HepG2 (cell line): ENCODE data around the gene U2AF1L4. TPM values are rescaled to one million over a fixed set of nuclear protein-coding genes. Genes with fewer than 3 reads are reported as not detected.

Experiments used
- ATM ChIP-seq: fragments of 450-650 bp; IDR thresholded peaks from 2 replicates; pipeline ENCODE4 v1.7.1; 2017; ENCODE audit warnings: mild to moderate bottlenecking, borderline replicate concordance
- CENPBD1 ChIP-seq: sonication (generic); formaldehyde crosslinking; IDR thresholded peaks from 2 replicates; pipeline ENCODE4 v1.8.0; 2022; ENCODE audit warnings: missing genetic modification reagents, low read depth, mild to moderate bottlenecking, borderline replicate concordance
- KDM3A ChIP-seq: IDR thresholded peaks from 2 replicates; pipeline ENCODE4 v1.6.1; 2018; ENCODE audit warnings: low read depth, missing compliant biosample characterization
- NFYC ChIP-seq: IDR thresholded peaks from 2 replicates; pipeline ENCODE4 v1.6.1; 2016; ENCODE audit warnings: missing genetic modification reagents, missing compliant biosample characterization
- RXRB ChIP-seq: IDR thresholded peaks from 2 replicates; pipeline ENCODE4 v1.6.1; 2016; ENCODE audit warnings: borderline replicate concordance, missing genetic modification reagents, missing compliant biosample characterization
- SAFB2 ChIP-seq: sonication (generic); formaldehyde crosslinking; IDR thresholded peaks from 2 replicates; pipeline ENCODE4 v1.5.1; 2020; ENCODE audit warnings: missing genetic modification reagents, low read depth, mild to moderate bottlenecking, borderline replicate concordance
- TAF1 ChIP-seq: sonication (generic); formaldehyde crosslinking; IDR thresholded peaks from 2 replicates; pipeline ENCODE4 v1.4.0; 2020; ENCODE audit warnings: missing genetic modification reagents
- TFDP2 ChIP-seq: sonication (generic); formaldehyde crosslinking; IDR thresholded peaks from 2 replicates; pipeline ENCODE4 v1.4.0; 2020; ENCODE audit warnings: missing genetic modification reagents
- THAP9 ChIP-seq: sonication (generic); formaldehyde crosslinking; IDR thresholded peaks from 2 replicates; pipeline ENCODE4; 2020; ENCODE audit warnings: missing genetic modification reagents, mild to moderate bottlenecking, borderline replicate concordance
- WIZ ChIP-seq: sonication (generic); formaldehyde crosslinking; IDR thresholded peaks from 2 replicates; pipeline ENCODE4 v1.5.1; 2020; ENCODE audit warnings: mild to moderate bottlenecking, missing genetic modification reagents
- XRCC5 ChIP-seq: fragments of 200-400 bp; formaldehyde crosslinking; optimal IDR thresholded peaks from 2 replicates; pipeline ENCODE3; 2017; ENCODE audit warnings: mild to moderate bottlenecking, low read length
- ZNF205 ChIP-seq: IDR thresholded peaks from 2 replicates; pipeline ENCODE4 v1.6.1; 2018; ENCODE audit warnings: missing biosample characterization, missing genetic modification reagents
- ZNF605 ChIP-seq: sonication (generic); formaldehyde crosslinking; IDR thresholded peaks from 2 replicates; pipeline ENCODE4 v1.8.0; 2022; ENCODE audit warnings: mild to moderate bottlenecking, missing genetic modification reagents
- ZNF839 ChIP-seq: sonication (generic); formaldehyde crosslinking; IDR thresholded peaks from 2 replicates; pipeline ENCODE4 v1.4.0; 2020; ENCODE audit warnings: missing genetic modification reagents, mild to moderate bottlenecking, borderline replicate concordance
- ZNF891 ChIP-seq: sonication (generic); formaldehyde crosslinking; IDR thresholded peaks from 2 replicates; pipeline ENCODE4 v1.5.0; 2020; ENCODE audit warnings: mild to moderate bottlenecking, missing genetic modification reagents
- polyA plus RNA-seq, 8 experiments: library from polyadenylated mRNA; depleted of rRNA in 3 of 8; stranded (reverse) in 7 of 8; unstranded in 1 of 8; fragments of >200 nt; fragmentation: Illumina TruSeq in 4 of 8; extraction: Trizol in 4 of 8; gene quantifications; 2 replicates each; pipeline versions ENCODE4 v1.2.1 to v1.2.3, GENCODE V29; 2011 to 2016; ENCODE audit warnings: low read depth in 4 of 8, missing spikeins in 1 of 8, mixed read lengths in 1 of 8; ENCODE audit not compliant: insufficient read depth in 1 of 8
- total RNA-seq, 5 experiments: library from RNA; depleted of rRNA; stranded (reverse); fragments of >200 nt; fragmentation: Illumina TruSeq; extraction: Trizol; gene quantifications; 2 replicates each; pipeline ENCODE4 v1.2.3, GENCODE V29; 2016; ENCODE audit warnings: low read depth in 1 of 5

The U2AF1L4 gene
- total and polyA plus RNA-seq, 2 of the 13 experiments (the other 11 are each of a cell fraction or from before 2014, with no cell fraction given) = 7.9 to 15.4 TPM

GRCh38 chr19:35757749-35758608 lies 12.8 kb upstream of the U2AF1L4 start, which contains the start of gene PROSER3 (continued):
- TF ChIP-seq RXRB (CRISPR knock-in tag) (0 out of 2 replicates have a peak, but pooled peaks have one; percentile 3), THAP9 (CRISPR knock-in tag) (no peak), ZNF605 (CRISPR knock-in tag) (peak; percentile 55), ZNF891 (CRISPR knock-in tag) (peak; percentile 75; the same call in 1 of the 2 replicates), NFYC (CRISPR knock-in tag) (peak; percentile 99), XRCC5 (peak; percentile 25), ZNF839 (CRISPR knock-in tag) (peak; percentile 42; the same call in 1 of the 2 replicates), ZNF205 (CRISPR knock-in tag) (no peak), CENPBD1 (CRISPR knock-in tag) (no peak), WIZ (0 out of 2 replicates have a peak, but pooled peaks have one; percentile 46), SAFB2 (CRISPR knock-in tag) (peak; percentile 87), ATM (no peak), TAF1 (CRISPR knock-in tag) (peak; percentile 39; the same call in 1 of the 2 replicates), TFDP2 (CRISPR knock-in tag) (peak; percentile 93), KDM3A (CRISPR knock-in tag) (no peak; the same call in 1 of the 2 replicates)
